Endometrium (tissue), 2 donors: ENCODE results near the gene HOMER1.
"Not testable (repeated sequence)": the region's sequence is repeated elsewhere in the genome, so short reads cannot be mapped to it uniquely, and the experiment has no call there.

ENCODE experiments used
- FAIRE-seq: peaks from 2 replicates; lab custom pipeline; 2012; peaks lifted over from hg19 to GRCh38; lab: Jason Lieb, UNC
- donor health status: control.
- donor health status: control.

Gene HOMER1

DNA sequence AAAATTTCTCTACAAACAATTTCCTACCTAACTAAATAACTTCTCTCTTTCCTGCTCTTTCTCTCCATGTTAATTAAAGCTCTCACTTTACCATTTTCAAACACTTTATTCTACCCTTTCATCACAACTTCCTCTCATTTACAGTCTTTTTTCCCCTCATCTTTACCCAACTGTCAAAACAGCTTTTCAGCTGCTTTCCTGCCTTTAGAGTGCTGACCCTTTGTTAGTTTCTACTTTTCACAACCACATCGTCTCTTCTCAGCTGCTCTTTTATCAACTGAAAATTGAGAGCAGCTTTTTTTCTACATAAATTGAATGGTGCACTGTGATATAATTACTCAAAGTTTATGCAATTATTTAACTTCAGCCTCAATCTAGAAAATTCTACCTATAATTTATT, 3.1 kb upstream of the HOMER1 start:
- no peak for FAIRE-seq

DNA sequence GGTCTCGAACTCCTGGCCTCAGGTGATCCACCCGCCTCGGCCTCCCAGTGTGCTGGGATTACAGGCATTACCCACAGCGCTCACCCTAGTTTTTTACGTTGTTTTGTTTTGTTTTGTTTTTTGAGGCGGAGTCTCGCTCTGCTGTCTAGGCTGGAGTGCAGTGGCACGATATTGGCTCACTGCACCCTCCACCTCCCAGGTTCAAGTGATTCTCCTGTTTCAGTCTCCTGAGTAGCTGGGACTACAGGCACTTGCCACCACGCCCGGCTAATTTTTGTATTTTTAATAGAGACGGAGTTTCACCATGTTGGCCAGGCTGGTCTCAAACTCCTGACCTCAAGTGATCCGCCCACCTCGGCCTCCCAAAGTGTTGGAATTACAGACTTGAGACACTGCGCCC, 2.4 kb upstream of the HOMER1 start:
- not testable (repeated sequence) for FAIRE-seq

DNA sequence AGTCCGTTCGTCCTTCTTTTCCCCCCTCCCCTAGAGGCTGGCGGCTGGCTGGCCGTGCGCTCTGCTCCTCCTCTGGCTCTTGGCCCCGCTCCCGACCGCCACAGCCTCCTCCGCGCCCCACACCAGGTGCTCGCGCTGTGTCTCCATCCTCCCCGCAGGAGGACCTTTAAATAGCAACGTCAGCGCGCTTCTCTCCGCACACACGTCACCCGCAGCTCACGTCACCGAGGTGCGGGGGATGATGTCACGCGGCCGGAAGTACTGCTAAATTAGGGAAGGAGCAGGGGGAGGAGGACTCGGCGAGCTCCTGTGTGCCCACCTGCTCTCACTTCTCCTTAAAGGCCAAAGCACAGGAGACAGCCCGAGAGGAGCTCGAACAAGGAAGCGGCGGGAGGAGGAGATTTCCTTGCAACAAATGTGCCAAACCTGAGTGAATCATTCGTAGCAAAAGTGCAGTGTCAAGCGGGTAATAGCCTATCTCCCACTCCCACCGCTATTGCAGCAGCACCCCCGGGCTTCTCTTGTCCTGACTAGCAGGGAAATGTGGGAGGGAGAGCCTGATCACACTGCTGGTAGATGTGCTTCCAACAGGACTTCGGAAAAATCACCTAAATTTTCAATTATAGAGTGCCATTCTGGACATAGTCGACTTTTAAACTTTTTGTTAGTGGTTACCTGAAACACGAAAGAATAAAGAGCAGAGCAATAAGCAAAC, 614 bp upstream of the HOMER1 start:
- FAIRE-seq = peak; percentile 70

DNA sequence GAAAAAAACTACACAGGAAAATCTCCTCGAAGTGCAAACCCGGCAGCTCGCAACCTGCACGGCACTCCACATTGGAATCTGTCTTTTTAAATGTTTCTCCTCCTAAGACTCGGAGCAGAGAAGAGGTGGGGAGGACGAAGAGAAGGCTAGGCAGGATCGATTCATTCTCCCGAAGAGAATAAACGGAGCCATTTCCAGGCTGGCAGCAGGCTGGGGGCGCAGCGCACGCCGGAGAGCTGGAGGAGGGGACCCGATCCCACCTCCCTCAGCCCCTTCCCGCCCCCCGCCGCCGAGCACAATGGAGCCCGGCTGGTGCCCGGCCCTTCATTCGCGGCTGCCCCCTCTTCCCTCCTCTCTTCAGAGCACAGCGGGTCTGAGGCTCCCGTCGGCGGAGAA, 628 bp downstream of the HOMER1 start:
- FAIRE-seq = no peak

DNA sequence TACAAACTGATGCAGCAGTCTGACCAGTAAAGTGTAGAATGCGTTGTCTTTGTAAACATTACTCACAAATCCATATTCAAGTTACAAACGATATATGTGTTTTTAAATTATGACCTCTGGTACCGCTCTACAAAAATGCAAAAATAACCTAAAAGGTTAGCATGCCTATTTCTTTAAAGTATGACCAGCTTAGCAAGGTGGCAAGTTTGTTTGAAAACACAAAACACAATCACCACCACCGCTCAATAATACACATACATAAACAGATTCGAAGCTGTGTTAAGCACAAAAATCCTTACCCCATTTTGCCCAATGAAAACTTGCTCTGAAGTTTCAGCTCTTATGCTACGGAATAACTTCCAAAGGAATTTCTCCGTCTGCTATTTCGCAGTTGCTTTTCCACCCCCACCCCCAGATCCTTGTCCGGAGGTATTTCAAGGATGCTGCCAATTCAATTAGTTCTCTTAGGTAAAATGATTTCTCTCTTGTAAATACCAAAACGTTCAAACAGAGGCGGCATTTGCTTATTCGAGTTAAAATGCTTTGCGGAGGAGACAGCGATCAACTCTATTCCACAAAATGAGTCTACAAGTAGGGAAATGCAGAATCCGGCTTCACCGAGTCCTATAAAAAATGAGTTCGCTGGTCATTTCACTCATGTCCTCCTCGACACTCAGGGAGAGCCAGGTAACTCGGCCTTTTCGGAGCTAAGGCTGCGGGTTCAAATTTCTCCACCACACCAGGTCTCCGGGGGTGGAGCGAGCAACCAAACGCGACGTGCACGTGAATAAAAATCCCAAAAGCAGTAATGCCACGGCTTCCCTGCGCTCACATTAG, 1.2 kb downstream of the HOMER1 start:
- FAIRE-seq = no peak

DNA sequence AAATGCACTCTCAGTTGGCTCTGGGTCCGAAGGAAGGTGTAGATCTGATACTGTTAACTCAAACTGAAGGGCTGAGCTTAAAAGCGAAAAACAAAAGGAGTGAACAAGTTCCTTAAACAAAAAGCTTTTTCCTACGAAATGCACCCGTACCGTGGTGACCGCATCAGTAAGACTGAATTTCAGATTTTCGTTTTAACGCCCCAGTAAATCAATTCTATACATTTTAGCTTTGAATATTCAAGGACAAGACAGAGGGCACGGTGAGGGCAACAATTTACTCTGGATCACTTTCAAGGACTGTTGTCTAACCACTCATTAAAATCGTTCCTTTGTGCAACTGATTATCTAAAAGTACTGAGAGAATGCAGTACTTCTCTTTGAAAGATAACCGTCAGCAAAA, 1.9 kb downstream of the HOMER1 start:
- FAIRE-seq = no peak

DNA sequence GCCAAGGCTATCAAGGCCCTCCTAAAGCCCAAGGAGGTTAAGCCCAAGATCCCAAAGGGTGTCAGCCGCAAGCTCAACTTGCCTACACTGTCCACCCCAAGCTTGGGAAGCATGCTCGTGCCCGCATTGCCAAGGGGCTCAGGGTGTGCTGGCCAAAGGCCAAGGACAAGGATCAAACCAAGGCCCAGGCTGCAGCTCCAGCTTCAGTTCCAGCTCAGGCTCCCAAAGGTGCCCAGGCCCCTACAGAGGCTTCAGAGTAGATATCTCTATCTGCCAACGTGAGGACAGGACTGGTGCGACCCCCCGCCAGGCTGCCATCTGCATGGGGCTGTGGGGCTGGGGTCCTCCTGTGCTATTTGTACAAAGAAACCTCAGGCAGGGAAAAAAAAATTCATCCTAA, 3.3 kb downstream of the HOMER1 start:
- FAIRE-seq = no peak

DNA sequence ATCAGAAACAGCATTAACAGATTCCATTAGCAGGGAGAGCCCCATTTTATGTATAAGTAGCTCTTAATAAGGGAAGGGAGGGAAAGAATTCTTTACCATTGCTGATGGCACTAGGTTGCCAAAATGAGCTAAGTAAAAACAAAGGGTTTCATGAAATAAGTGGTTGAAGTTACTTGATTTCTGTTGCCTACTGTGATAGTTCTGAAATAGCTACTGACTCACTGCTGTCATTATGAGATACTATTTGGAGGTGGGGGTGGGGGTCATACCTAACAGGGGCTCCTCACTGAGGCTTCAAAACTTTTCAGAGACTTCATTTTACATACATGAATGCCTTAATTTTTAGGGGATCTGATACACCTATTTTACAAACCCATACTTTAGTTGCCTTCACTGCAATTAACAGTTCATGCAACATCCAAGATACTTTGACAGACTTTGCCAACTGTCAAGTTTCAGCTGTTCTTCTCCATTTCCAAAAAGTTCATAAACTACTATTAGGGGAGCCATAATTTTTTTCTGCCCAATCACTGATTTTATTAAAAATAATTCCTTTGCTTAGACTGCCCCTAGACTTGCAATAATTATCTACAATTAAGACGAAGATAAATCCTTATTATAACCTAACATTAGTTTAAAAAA, 4.6 kb downstream of the HOMER1 start:
- no peak for FAIRE-seq

DNA sequence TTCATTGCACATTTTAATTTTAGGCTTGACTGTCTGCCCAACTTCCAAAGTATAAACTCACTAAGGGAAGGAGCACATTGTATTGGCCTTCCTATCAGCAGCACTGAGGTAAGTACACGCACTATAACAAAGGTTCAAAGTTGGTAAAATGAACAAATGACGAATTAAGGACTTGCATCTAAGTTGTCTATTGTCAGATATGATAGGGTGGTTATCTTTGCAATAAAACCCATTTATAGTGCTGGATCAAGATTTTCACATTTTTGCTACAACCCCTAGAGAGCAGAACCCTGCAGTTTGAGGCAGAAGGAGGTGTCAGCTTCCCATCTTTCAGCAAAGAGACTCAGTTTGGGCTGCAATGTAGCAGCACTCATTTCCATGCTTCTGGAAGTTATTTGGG, 5.1 kb downstream of the HOMER1 start:
- no peak for FAIRE-seq

DNA sequence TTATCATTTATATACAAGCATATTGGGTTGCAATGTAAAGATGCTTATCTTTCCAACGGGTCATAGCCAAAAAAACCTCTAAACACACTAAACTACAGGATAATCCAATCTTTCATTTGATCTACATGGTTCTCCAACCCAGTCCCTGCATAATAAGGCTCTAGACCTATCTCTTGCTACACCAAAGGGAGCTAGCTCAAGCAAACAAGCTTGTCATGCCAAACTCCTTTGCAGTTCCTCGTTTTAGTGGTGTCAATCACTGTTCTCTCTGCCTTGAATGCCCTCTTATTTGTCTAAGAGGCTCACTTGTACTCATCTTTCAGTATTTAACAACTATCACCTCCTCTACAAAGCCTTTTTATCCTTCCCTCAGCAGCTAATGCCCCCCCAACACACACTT, 5.6 kb downstream of the HOMER1 start:
- FAIRE-seq = no peak

DNA sequence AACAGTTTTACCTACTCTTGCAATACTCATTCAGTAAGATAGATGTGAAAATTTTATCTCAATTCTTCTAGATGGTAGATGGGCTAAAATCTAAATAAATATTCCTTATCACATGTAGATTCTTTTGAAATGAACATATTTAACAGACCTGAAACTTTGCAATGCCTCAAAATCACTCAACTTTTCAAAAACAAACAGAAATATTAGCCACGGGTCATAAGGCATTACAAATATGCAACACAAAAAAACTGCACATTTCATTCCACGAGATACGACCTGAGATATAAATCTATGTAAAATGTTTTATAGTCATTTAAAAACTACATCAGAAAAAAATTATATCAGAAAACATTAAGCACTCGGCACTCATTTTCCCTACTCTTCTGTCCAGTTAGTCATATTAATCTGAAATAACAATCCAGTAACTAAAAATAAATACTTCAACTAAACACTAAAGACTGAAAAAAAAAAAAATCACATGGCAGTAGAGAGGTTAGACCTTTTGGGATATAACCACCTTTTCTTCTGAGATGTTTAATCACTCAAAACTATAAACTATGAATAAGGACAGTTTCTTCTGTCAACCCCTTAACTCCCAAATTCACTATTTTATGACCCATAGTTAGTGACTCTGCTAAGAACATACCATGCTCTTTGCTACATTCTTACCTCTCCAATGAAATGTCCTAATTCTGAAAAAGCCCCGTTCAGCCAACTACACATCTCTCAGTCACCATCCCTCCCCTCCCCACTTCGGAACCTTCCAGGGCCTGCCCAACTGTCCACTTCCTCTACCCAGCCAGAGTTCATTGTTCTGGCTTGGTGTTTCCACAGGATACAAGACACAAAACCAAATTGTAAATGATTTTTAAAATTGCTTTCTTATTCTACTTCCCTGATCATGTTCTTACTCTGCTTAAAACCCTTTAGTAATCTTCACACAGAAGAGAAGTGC, 6.4 kb downstream of the HOMER1 start:
- FAIRE-seq = peak; percentile 43

DNA sequence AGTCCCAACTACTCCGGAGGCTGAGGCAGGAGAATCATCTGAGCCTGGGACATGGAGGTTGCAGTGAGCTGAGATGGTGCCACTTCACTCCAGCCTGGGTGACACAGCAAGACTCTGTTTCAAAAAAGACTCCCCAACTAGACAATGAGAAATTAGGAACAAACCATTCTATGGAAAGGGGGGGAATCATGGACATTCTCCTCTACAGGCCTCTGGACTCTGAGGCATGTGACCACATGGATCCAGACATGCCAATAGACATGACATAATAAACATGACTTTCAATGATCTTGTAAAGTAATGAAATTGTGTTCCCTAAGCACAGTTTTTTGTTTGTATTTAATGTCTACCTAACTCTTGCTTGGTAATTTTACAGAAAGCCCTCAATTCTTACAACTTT, 8.8 kb downstream of the HOMER1 start:
- no peak for FAIRE-seq

DNA sequence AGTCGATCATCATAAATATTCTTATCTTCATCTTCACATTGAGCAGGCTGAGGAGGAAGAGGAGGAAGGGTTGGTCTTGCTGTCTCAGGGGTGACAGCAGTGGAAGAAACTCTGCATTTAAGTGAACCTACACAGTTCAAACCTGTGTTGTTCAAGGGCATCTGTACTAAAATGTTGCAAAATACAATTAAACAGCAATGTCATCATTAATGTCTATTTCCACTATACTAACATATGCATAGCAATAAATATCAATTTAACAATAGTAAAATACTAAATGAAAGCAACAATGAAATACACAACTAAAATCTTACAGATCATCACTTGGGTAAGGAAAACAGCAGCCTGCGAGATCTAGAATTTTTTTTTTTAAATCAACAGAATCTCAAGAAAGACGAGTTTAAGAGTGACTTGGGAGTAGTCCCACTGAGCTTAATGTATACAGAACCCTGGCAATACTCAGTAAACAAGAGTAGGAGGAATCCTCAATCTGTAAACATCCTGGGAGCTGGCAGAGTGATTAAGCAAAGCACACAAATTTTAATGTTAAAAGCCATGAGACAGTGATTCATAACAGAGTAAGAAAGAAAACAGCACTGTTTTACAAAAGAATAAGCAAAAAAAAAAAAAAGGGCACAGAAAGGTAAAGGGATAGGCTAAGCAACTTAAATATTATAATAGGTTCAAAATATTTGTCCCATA, 10.0 kb downstream of the HOMER1 start:
- peak; percentile 75 for FAIRE-seq

DNA sequence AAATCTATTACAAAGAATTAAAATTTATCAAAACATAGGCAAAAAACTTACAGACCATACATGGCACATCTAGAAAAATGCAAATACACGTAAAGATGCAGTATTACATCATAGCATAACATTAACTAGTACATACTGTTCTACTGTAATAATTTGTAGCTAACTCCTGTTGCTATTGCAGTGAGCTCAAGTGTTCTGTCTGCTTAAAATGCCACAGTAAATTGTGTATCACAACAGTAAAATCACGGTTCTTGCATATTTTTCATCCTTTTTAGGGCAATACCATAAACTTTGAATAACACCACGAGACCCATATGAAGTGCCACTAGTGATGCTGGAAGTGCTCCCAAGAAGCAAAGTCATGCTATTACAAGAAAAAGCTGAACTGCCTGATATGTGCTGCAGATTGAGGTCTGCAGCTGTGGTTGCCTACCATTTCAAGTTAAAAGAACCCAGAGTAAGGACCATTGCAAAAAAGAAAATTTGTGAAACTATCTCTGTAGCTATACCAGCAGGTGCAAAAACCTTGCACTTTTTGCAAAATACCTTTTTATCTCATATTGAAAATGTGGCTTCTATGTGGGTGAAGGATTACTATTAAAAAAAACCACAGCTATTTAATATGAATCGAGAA, 14.2 kb downstream of the HOMER1 start:
- no peak for FAIRE-seq

DNA sequence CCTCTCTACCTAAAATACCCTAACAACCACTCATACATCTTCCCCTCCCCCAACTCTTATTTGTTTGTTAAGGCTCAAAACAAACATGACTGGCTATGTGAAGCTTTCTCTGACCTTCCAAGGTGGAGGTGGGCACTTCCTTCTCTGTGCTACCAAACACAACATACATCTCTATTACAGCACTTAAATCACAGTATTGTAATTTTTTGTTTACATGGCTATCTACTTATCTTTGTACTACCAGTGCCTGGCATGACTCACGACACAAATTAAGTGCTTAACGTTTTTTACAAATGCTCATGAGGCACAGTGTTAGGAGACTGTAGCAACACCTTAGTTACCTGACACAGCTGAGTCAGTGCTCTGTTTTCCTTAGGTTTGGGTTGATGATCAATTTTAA, 18.6 kb downstream of the HOMER1 start:
- FAIRE-seq = no peak

DNA sequence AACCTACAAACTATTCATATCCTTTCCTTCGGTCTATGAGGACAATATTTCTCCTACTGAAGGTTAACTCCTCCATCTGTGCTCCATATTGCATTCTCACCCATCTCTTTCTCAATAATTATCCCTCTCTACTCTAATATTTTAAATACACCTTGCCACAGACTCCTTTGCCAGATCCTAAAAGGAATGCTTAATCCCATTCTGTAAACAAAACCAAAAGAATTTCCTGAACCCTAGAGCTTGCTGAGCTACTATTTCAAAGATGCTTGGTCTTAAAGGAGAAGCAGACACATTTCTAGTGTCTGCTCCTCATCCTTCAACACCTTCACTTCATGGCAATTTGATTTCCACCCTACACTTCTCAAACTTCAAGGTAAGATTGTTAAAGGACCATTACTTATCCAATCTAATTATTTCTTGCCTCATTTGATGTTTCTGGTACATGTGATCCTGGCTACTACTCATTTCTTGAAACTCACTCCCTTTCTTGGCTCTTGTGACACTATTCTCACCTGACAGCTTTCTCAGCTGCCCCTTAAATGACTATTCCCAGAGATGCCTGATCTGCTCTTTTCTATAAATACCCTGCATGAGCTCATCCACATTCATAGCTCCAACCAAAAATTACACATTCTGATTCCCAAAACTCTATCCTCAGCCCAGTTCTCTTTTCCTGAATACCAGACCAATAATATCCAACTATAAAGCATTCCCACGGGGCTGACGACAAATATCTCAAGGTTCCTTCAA, 20.2 kb downstream of the HOMER1 start:
- FAIRE-seq = no peak

DNA sequence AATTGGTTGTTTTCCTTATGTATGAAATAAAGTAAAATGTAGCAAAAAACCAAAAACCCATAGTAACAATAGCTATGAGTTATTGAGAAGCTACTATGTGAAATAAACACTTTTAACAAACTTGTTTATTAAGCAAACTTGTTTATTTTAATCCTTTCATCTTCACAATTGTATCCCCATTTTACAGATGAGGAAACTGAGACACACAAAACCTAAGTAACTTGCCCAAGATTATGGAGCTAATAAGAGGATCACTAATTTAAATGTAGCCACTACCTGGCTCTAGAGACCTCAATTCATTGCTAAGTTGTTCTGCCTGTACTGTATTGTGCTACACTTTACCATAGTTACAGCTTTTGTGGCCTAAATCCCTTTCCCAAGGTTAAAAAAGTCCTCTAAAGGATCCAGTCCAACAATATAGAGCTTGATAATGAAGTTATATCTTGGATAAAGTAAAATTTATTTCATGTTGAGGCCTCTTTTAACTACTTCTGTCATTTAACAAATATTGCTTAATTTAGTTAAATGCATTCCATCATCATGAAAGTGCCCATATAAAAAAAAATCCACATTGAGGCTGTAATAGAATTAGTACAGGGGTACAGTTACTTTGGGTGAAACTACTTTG, 22.1 kb downstream of the HOMER1 start:
- no peak for FAIRE-seq

DNA sequence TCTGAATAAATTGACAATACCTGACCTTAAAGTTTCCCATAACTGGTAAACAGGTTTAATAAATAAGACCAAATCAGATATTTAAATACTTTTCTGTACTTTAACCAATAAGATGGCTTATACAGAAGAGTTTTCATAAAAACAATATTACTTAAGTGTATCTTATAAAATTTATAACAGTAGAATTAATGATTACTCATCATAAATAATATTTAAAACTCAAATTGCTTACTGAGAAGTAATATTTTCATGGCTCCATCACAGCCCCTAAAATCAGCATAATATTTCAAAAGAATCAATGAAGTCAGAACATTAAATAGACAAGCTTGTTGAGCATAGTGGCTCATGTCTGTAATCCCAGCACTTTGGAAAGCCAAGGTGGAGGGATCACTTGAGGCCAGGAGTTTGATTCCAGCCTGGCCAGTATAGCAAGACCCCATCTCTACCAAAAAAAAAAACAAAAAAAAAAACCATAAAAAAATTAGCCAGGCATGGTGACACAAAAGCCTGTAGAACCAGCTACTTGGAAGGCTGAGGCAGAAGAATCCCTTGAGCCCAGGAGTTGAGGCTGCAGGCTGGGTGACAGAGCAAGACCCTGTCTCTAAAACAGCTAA, 23.5 kb downstream of the HOMER1 start:
- peak; percentile 46 for FAIRE-seq

DNA sequence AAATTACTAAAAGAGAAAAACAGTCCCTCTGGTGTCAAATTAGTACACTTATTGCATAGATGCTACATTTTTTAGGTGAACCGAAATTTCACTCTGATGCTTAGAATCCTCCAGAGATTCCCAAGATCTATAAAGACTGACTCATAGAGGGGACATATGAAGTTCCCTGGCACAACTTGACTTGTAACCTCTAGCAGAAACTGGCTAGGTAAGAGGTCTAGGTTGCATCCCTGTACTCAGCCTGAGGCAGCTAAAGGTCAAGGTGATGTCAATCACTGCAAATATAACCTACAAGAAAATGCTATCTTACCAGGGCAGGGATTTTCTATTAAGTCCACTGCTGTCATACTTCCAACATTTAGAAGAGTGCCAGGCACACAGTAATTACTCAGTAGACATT, 24.2 kb downstream of the HOMER1 start:
- FAIRE-seq = no peak
